OCI-LY3 (cell line): ENCODE measurements around the gene KAT6B.

Experiments used
- H2AFZ ChIP-seq: fragments of 200-600, 300-600 bp; shearing (Covaris generic); 2 replicates; pipeline ENCODE4 v1.6.0; 2014; ENCODE audit warnings: antibody characterized with exemption, low read depth, low read length
- H3K27ac ChIP-seq: fragments of 200-600, 300-600 bp; sonication (generic); 2 replicates; pipeline ENCODE4 v1.5.1; 2014; ENCODE audit warnings: mild to moderate bottlenecking, low read length, moderate library complexity, mixed read lengths
- H3K27me3 ChIP-seq: fragments of 200-600, 300-600 bp; sonication (generic); 2 replicates; pipeline ENCODE4 v1.6.1; 2014; ENCODE audit warnings: low read depth, low read length, mixed read lengths
- H3K36me3 ChIP-seq: fragments of 200-600, 300-600 bp; sonication (generic); replicated peaks from 2 replicates; pipeline ENCODE3; 2014; ENCODE audit warnings: low read depth, low read length, mixed read lengths
- H3K4me1 ChIP-seq: fragments of 300-600, 200-600 bp; sonication (generic); 2 replicates; pipeline ENCODE4 v1.6.1; 2014; ENCODE audit warnings: low read length, mixed read lengths
- H3K4me2 ChIP-seq: fragments of 200-600, 300-600 bp; sonication (generic); 2 replicates; pipeline ENCODE4 v1.6.1; 2014; ENCODE audit warnings: low read length, mixed read lengths
- H3K4me3 ChIP-seq: fragments of 300-600, 200-600 bp; sonication (generic); 2 replicates; pipeline ENCODE4 v1.5.1; 2014; ENCODE audit warnings: antibody characterized with exemption, mild to moderate bottlenecking, low read length, moderate library complexity
- H3K79me2 ChIP-seq: fragments of 300-600, 200-600 bp; shearing (Covaris generic); 2 replicates; pipeline ENCODE4 v1.6.1; 2014; ENCODE audit warnings: mild to moderate bottlenecking, low read length, mixed read lengths
- H3K9ac ChIP-seq: fragments of 300-600, 200-600 bp; shearing (Covaris generic); 2 replicates; pipeline ENCODE4 v1.6.0; 2014; ENCODE audit warnings: mild to moderate bottlenecking, low read length, moderate library complexity
- H3K9me3 ChIP-seq: fragments of 200-600, 300-600 bp; shearing (Covaris generic); 2 replicates; pipeline ENCODE4 v1.6.1; 2014; ENCODE audit warnings: low read length, mixed read lengths; ENCODE audit not compliant: insufficient read depth
- H4K20me1 ChIP-seq: fragments of 200-600, 300-600 bp; sonication (generic); 2 replicates; pipeline ENCODE4 v1.6.1; 2016; ENCODE audit warnings: low read length, mixed read lengths; ENCODE audit not compliant: insufficient read depth
- CTCF ChIP-seq: fragments of 200-600, 300-600 bp; sonication (generic); IDR thresholded peaks from 2 replicates; pipeline ENCODE4 v1.5.1; 2014; ENCODE audit warnings: antibody characterized with exemption, low read length, low read depth
- EZH2phosphoT487 ChIP-seq: fragments of 200-600 bp; shearing (Covaris generic); IDR thresholded peaks from 2 replicates; pipeline ENCODE4 v1.6.1; 2018; ENCODE audit warnings: antibody characterized with exemption, mixed run types, low read depth

Gene KAT6B

GRCh38 chr10:75063461-75064230, 237.2 kb downstream of the KAT6B start:
- no peak overlapping the region for H3K4me2 ChIP-seq
- H3K4me1 ChIP-seq, result no peaks in the 10 kb centered on the region
- no peaks in the 10 kb centered on the region for H3K36me3 ChIP-seq
- no peak overlapping the region for H3K4me3 ChIP-seq
- no peaks in the 10 kb centered on the region for H3K9me3 ChIP-seq
- no peaks in the 10 kb centered on the region for H3K79me2 ChIP-seq
- H4K20me1 ChIP-seq, result no peaks in the 10 kb centered on the region
- no peak overlapping the region for H3K27ac ChIP-seq
- no peak overlapping the region for H2AFZ ChIP-seq
- no peak for TF ChIP-seq CTCF
- TF ChIP-seq EZH2phosphoT487, result no peak
- H3K27me3 ChIP-seq, result no peaks in the 10 kb centered on the region
- no peak overlapping the region for H3K9ac ChIP-seq

- Histone ChIP-seq H3K9me3 (no peaks in the 10 kb centered on the region), H3K9ac (no peak overlapping the region), H2AFZ (no peak overlapping the region), H3K36me3 (no peaks in the 10 kb centered on the region), H4K20me1 (no peaks in the 10 kb centered on the region), H3K27me3 (no peaks in the 10 kb centered on the region), H3K79me2 (no peaks in the 10 kb centered on the region), H3K27ac (no peak overlapping the region), H3K4me1 (no peaks in the 10 kb centered on the region), H3K4me2 (no peak overlapping the region), H3K4me3 (no peak overlapping the region)
- no peak for TF ChIP-seq CTCF
- TF ChIP-seq EZH2phosphoT487, result no peak
Measured at GRCh38 chr10:75065076-75065475, 238.7 kb downstream of the KAT6B start.

DNA sequence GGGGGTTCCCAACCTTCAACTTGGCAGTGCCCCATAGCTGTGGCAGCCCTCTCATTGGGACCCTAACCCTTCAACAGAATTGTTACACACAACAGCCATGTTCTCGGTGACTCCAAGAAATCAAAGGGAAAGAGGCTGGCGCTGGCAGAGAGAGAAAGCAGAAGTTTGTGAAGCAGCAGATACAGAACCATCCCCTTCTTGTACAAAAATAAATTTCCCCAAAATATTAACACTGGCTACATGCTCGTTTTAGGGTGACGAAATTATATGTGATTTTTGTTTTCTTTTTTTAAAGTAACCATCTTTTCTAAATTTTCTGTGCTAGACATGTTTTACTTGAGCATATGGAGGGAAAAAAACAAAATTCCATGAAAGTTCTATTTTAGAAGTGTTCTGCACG, 239.9 kb downstream of the KAT6B start:
- Histone ChIP-seq H3K4me3 (no peak overlapping the region), H3K4me2 (no peak overlapping the region), H3K9me3 (no peaks in the 10 kb centered on the region), H3K27ac (no peak overlapping the region), H2AFZ (no peak overlapping the region), H4K20me1 (no peaks in the 10 kb centered on the region), H3K4me1 (no peaks in the 10 kb centered on the region), H3K36me3 (no peaks in the 10 kb centered on the region), H3K27me3 (no peaks in the 10 kb centered on the region), H3K9ac (no peak overlapping the region), H3K79me2 (no peaks in the 10 kb centered on the region)
- no peak for TF ChIP-seq EZH2phosphoT487

DNA sequence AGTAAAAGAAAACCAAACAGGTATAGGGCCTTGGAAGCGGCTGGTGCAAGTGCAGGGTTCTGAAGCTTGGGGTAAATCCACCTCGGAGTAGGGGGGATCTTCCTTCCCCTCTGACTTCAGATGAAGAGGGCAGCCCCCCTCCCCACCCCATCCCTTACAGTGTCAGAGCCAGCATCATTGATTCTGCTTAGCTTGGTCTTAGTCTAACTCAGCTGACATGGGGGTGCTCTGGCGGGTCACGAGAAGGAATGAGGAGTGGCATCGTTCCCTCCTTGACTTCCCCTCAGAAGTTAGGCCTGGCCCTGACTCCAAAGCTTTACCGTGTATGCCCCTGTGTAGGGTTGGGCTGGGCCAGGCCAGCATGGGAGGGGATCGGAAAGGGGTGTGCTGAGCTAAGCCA, 240.9 kb downstream of the KAT6B start:
- no peak overlapping the region for H3K4me2 ChIP-seq
- H3K4me1 ChIP-seq, result no peaks in the 10 kb centered on the region

More for the DNA sequence above, 240.9 kb downstream of the KAT6B start:
- Histone ChIP-seq H4K20me1 (no peaks in the 10 kb centered on the region), H3K79me2 (no peaks in the 10 kb centered on the region), H2AFZ (no peak overlapping the region), H3K9me3 (no peaks in the 10 kb centered on the region), H3K36me3 (no peaks in the 10 kb centered on the region), H3K4me3 (no peak overlapping the region), H3K27me3 (no peaks in the 10 kb centered on the region), H3K27ac (no peak overlapping the region), H3K9ac (no peak overlapping the region)
- TF ChIP-seq CTCF (no peak), EZH2phosphoT487 (no peak)
